Heart left ventricle (tissue), 13 donors: ENCODE data around the gene TENT5A.

ENCODE experiments used
- CTCF ChIP-seq, 12 donors: fragments of 200-600 bp; sonication (generic) in 4 of 12; IDR thresholded peaks; one replicate each; pipeline versions ENCODE4 v1.5.0 to v1.8.0; 2018 to 2022; ENCODE audit warnings: antibody characterized with exemption in 12 of 12, mild to moderate bottlenecking in 5 of 12
- POLR2A ChIP-seq, 2 donors: fragments of 450-650 bp; IDR thresholded peaks; one replicate each; pipeline ENCODE4 v1.6.1; 2017; ENCODE audit warnings: antibody characterized with exemption in 2 of 2, mild to moderate bottlenecking in 2 of 2, moderate library complexity in 2 of 2
- donor health status: ischemic (EF 13 %, LVEDD 7.1; RV severe dilation, severe dysfunction).
- donor health status: DM: no; HTN: yes; CAD: no.
- donor health status: DM: no; HTN: no; CAD: no.
- donor health status: ischemic (EF 25% LVEDD 6.9; RV normal size, moderate dysfunction).
- donor health status: ischemic (EF 25% LVEDD 5.7; RV mildly dilated, moderate dysfunction).
- donor health status: ischemic (EF 35%, LVEDD 5.7; RV mildly dilated, moderate dysfunction).
- donor health status: nonischemic (EF 11% LVEDD 7.7; RV severe dilation, severe dysfunction).
- donor health status: DM: yes; HTN: yes; CAD: no.
- donor health status: PGD.
- donor health status: ischemic (EF 29% LVEDD 5.4; RV normal size, mild dysfunction).
- donor health status: nonischemic (EF 23%, LVEDD 6.1; RV moderate dilation, normal function).

- no peak for TF ChIP-seq CTCF (IDR thresholded peaks at IDR 0.05)
- no peak for TF ChIP-seq POLR2A (IDR thresholded peaks at IDR 0.05)
These were observed 49.0 kb upstream of the TENT5A start for GRCh38 chr6:81801489-81801888.
